Measurements from ENCODE around the gene SIRT5.

GRCh38 chr6:13565921-13566320, 8.5 kb upstream of the SIRT5 start:
- TF ChIP-seq CTCF (IDR thresholded peaks at IDR 0.05) (no peak), EP300 (IDR thresholded peaks at IDR 0.05) (no peak), POLR2A (IDR thresholded peaks at IDR 0.05) (no peak), POLR2AphosphoS5 (IDR thresholded peaks at IDR 0.05) (no peak)

Measured in upper lobe of left lung (tissue), 4 donors.